Measurements from ENCODE around the gene PRIM2.
"Not testable (repeated sequence)": the region's sequence is repeated elsewhere in the genome, so short reads cannot be mapped to it uniquely, and the experiment has no call there.

- not testable (repeated sequence) for TF ChIP-seq CTCF (IDR thresholded peaks at IDR 0.05; ENCODE audit: low read length); EZH2 (IDR thresholded peaks at IDR 0.05; ENCODE audit: borderline replicate concordance, low read length)
These were observed 283.7 kb downstream of the PRIM2 start for GRCh38 chr6:57601105-57601504.
